Loucy (cell line): ENCODE results near the gene CHRNA9.

Experiments
- H2AFZ ChIP-seq: fragments of 200-600 bp; sonication (generic); 2 replicates; pipeline ENCODE4 v1.6.0; 2016; ENCODE audit warnings: antibody characterized with exemption, mild to moderate bottlenecking, low read length, moderate library complexity
- H3F3A ChIP-seq: fragments of 200-600 bp; 2 replicates; pipeline ENCODE4 v1.6.0; 2016; ENCODE audit warnings: antibody characterized with exemption, low read depth, mild to moderate bottlenecking
- H3K27me3 ChIP-seq: fragments of 200-600 bp; sonication (generic); 2 replicates; pipeline ENCODE4 v1.6.1; 2014; ENCODE audit warnings: low read length, mild to moderate bottlenecking; ENCODE audit not compliant: insufficient read depth, poor library complexity, severe bottlenecking
- H3K36me3 ChIP-seq: fragments of 200-600 bp; sonication (generic); 2 replicates; pipeline ENCODE4 v1.6.1; 2016; ENCODE audit warnings: low read length; ENCODE audit not compliant: insufficient read depth
- H3K4me1 ChIP-seq: fragments of 200-600 bp; sonication (generic); 2 replicates; pipeline ENCODE4 v1.5.1; 2014; ENCODE audit warnings: low read length, mild to moderate bottlenecking; ENCODE audit not compliant: insufficient read depth, poor library complexity, severe bottlenecking
- H3K4me2 ChIP-seq: fragments of 200-600 bp; sonication (generic); 2 replicates; pipeline ENCODE4 v1.6.0; 2014; ENCODE audit warnings: antibody characterized with exemption, low read length, low read depth, mild to moderate bottlenecking; ENCODE audit not compliant: poor library complexity, severe bottlenecking
- H3K4me3 ChIP-seq: fragments of 200-600 bp; sonication (generic); 2 replicates; pipeline ENCODE4 v1.5.1; 2014; ENCODE audit warnings: low read length, mild to moderate bottlenecking, mixed read lengths; ENCODE audit not compliant: poor library complexity, severe bottlenecking
- H3K79me2 ChIP-seq: fragments of 200-600 bp; sonication (generic); 2 replicates; pipeline ENCODE4 v1.6.1; 2014; ENCODE audit warnings: low read length; ENCODE audit not compliant: insufficient read depth
- H3K9ac ChIP-seq: fragments of 200-600 bp; sonication (generic); 2 replicates; pipeline ENCODE4 v1.6.0; 2014; ENCODE audit warnings: mild to moderate bottlenecking, low read depth, low read length, moderate library complexity; ENCODE audit not compliant: poor library complexity, severe bottlenecking
- H3K9me2 ChIP-seq: fragments of 200-600 bp; sonication (generic); replicated peaks from 2 replicates; pipeline ENCODE4 v1.6.1; 2016; ENCODE audit warnings: low read depth, low read length, mixed read lengths
- H3K9me3 ChIP-seq: fragments of 200-600 bp; sonication (generic); 2 replicates; pipeline ENCODE4 v1.6.1; 2014; ENCODE audit warnings: mild to moderate bottlenecking, antibody characterized with exemption, low read length, low read depth; ENCODE audit not compliant: insufficient read depth
- H4K20me1 ChIP-seq: fragments of 200-600 bp; sonication (generic); 2 replicates; pipeline ENCODE4 v1.6.0; 2014; ENCODE audit warnings: antibody characterized with exemption, low read length, mild to moderate bottlenecking; ENCODE audit not compliant: insufficient read depth, poor library complexity, severe bottlenecking
- EZH2phosphoT487 ChIP-seq: fragments of 200-600 bp; IDR thresholded peaks from 2 replicates; pipeline ENCODE4 v1.6.1; 2018; ENCODE audit warnings: antibody characterized with exemption, mild to moderate bottlenecking, moderate library complexity, borderline replicate concordance
- TF ChIP-seq, protein P1 (sequence below): fragments of 200-600 bp; sonication (generic); conservative IDR thresholded peaks from 2 replicates; pipeline ENCODE4 v1.5.1; 2014; ENCODE audit warnings: mild to moderate bottlenecking, antibody characterized with exemption, low read length

CHRNA9 gene

DNA sequence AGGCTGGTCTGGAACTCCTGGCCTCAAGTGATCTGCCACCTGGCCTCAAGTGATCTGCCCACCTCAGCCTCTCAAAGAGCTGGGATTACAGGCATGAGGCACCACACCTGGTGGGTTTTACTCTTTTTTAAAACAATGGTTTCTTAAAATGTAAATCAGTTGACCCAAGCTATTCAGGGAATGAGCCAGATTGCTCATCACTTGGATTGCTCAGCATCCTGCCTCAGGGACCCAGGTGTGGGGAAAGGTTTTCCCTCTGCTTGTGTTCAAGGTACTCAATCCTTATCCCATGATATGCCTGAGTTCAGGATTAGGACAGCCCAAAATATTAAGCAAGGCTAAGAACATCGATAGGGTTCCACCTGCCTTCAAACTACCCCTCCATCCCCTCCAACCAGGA lies 67.4 kb downstream of the CHRNA9 start:
- no peaks in the 10 kb centered on the region for H4K20me1 ChIP-seq
- H3K9me3 ChIP-seq = no peaks in the 10 kb centered on the region
- H3K4me2 ChIP-seq = no peak overlapping the region
- H3K4me3 ChIP-seq = no peak overlapping the region
- H3F3A ChIP-seq = no peaks in the 10 kb centered on the region
- no peak overlapping the region for H2AFZ ChIP-seq
- no peak overlapping the region for H3K9ac ChIP-seq
- H3K9me2 ChIP-seq = no peaks in the 10 kb centered on the region
- TF ChIP-seq, protein P1, sequence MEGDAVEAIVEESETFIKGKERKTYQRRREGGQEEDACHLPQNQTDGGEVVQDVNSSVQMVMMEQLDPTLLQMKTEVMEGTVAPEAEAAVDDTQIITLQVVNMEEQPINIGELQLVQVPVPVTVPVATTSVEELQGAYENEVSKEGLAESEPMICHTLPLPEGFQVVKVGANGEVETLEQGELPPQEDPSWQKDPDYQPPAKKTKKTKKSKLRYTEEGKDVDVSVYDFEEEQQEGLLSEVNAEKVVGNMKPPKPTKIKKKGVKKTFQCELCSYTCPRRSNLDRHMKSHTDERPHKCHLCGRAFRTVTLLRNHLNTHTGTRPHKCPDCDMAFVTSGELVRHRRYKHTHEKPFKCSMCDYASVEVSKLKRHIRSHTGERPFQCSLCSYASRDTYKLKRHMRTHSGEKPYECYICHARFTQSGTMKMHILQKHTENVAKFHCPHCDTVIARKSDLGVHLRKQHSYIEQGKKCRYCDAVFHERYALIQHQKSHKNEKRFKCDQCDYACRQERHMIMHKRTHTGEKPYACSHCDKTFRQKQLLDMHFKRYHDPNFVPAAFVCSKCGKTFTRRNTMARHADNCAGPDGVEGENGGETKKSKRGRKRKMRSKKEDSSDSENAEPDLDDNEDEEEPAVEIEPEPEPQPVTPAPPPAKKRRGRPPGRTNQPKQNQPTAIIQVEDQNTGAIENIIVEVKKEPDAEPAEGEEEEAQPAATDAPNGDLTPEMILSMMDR = no peak
- TF ChIP-seq EZH2phosphoT487 = no peak
- no peaks in the 10 kb centered on the region for H3K36me3 ChIP-seq
- H3K4me1 ChIP-seq = no peaks in the 10 kb centered on the region
- H3K79me2 ChIP-seq = no peaks in the 10 kb centered on the region
- no peaks in the 10 kb centered on the region for H3K27me3 ChIP-seq

DNA sequence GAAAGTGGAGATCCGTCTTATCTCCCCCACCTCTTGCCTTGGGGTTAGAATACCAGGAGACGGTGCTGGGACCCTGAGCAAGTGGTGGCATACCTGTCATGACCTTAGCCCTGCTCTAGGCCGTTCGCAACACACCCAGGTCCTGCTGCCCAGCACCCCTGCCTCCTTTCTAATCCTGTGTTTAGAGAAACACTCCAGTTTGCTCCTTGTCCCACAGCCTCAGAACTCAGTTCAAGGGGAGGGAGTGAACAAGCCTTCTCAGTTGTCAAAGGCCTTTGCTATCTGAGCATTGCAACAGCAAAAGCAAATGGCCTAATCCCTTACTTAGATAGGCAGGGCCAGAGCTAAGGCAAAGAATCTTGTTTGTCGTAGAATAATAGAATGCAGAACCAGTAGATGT lies 67.9 kb downstream of the CHRNA9 start:
- no peak for TF ChIP-seq EZH2phosphoT487
- TF ChIP-seq, protein P1 = no peak
- Histone ChIP-seq H2AFZ (no peak overlapping the region), H3K9ac (no peak overlapping the region), H3K4me1 (no peaks in the 10 kb centered on the region), H3K9me3 (no peaks in the 10 kb centered on the region), H3K4me3 (no peak overlapping the region), H4K20me1 (no peaks in the 10 kb centered on the region), H3K79me2 (no peaks in the 10 kb centered on the region), H3K4me2 (no peak overlapping the region), H3F3A (no peaks in the 10 kb centered on the region), H3K9me2 (no peaks in the 10 kb centered on the region), H3K36me3 (no peaks in the 10 kb centered on the region), H3K27me3 (no peaks in the 10 kb centered on the region)
